ENCODE results near the gene STRA8. TPM values are rescaled to one million over a fixed set of nuclear protein-coding genes. Genes with fewer than 3 reads are reported as not detected.

STRA8 gene
- total RNA-seq, result not detected
- long read RNA-seq, result 0 reads

GRCh38 chr7:135233570-135233969 lies at the start of gene STRA8:
TSS of gene STRA8 (plus strand) at chr7:135233838. CDS start at chr7:135240525, 6,687 bp downstream.
- no peaks in the 10 kb centered on the region for H3K9me3 ChIP-seq
- ATAC-seq (no peak), DNase-seq (no peak)
- H3K27ac ChIP-seq, result no peak within 1 kb of the TSS
- no peaks in the 10 kb centered on the region for H3K4me1 ChIP-seq
- no peak within 1 kb of the TSS for H3K4me3 ChIP-seq
- intact Hi-C loops (cut with DNase I), result no loop called here
- 94% methylated on average over 22 of the region's 28 CpGs for WGBS (ENCODE audit: insufficient coverage, low coverage, low lambda C conversion rate, missing lambda C conversion rate)
- H3K36me3 ChIP-seq, result no peaks in the 10 kb centered on the region
- H3K27me3 ChIP-seq, result no peaks in the 10 kb centered on the region
- TF ChIP-seq POLR2A (IDR thresholded peaks at IDR 0.05) (no peak), CTCF (IDR thresholded peaks at IDR 0.05) (no peak)

GRCh38 chr7:135184254-135184841 lies 49.3 kb upstream of the STRA8 start:
- H3K4me1 ChIP-seq, result peaks cover 0 to 3% (median 0%) of the 10 kb centered on the region in 4 donors
- no peaks in the 10 kb centered on the region for H3K9me3 ChIP-seq
- H3K27ac ChIP-seq, result no peak overlapping the region
- intact Hi-C loops (cut with DNase I), result no loop called here
- H3K36me3 ChIP-seq, result peaks cover 0 to 51% (median 18%) of the 10 kb centered on the region in 4 donors
- no peak for DNase-seq
- H3K27me3 ChIP-seq, result no peaks in the 10 kb centered on the region
- no peak overlapping the region for H3K4me3 ChIP-seq
- TF ChIP-seq POLR2A (IDR thresholded peaks at IDR 0.05), result no peak
- TF ChIP-seq CTCF (IDR thresholded peaks at IDR 0.05), result no peak
- 92% methylated on average over 4 of the region's 5 CpGs for WGBS (ENCODE audit: insufficient coverage, low coverage, low lambda C conversion rate, missing lambda C conversion rate)
- peak in 1 of 4 donors; percentile 14 for ATAC-seq

- Histone ChIP-seq H3K27me3 (no peaks in the 10 kb centered on the region), H3K27ac (no peak overlapping the region), H3K4me1 (peaks cover 0 to 6% (median 0%) of the 10 kb centered on the region in 4 donors), H3K4me3 (no peak overlapping the region), H3K36me3 (peaks cover 0 to 51% (median 16%) of the 10 kb centered on the region in 4 donors), H3K9me3 (no peaks in the 10 kb centered on the region)
- intact Hi-C loops (cut with DNase I), result no loop called here
- ATAC-seq (no peak), DNase-seq (no peak)
- 68% methylated on average over 2 of the region's 7 CpGs for WGBS (ENCODE audit: insufficient coverage, low coverage, low lambda C conversion rate, missing lambda C conversion rate)
- TF ChIP-seq CTCF (IDR thresholded peaks at IDR 0.05) (no peak), POLR2A (IDR thresholded peaks at IDR 0.05) (no peak)
Measured at GRCh38 chr7:135185471-135186260, 48.0 kb upstream of the STRA8 start.

GRCh38 chr7:135186261-135186540 lies 47.4 kb upstream of the STRA8 start:
- ATAC-seq (no peak), DNase-seq (no peak)
- TF ChIP-seq POLR2A (IDR thresholded peaks at IDR 0.05) (no peak), CTCF (IDR thresholded peaks at IDR 0.05) (no peak)
- intact Hi-C loops (cut with DNase I), result no loop called here
- H3K4me3 ChIP-seq, result no peak overlapping the region
- peaks cover 0 to 51% (median 16%) of the 10 kb centered on the region in 4 donors for H3K36me3 ChIP-seq
- H3K4me1 ChIP-seq, result peaks cover 0 to 6% (median 0%) of the 10 kb centered on the region in 4 donors
- H3K27me3 ChIP-seq, result no peaks in the 10 kb centered on the region
- no peak overlapping the region for H3K27ac ChIP-seq
- H3K9me3 ChIP-seq, result no peaks in the 10 kb centered on the region
- WGBS (ENCODE audit: insufficient coverage, low coverage, low lambda C conversion rate, missing lambda C conversion rate), result no CpG with 5 or more reads among the region's 3 CpGs

All from right lobe of liver (tissue), 6 donors.